ENCODE results near the gene DCTN2.
A peak's percentile ranks its signal among the peaks of the same experiment; 100 is the strongest.

DCTN2 gene

DNA sequence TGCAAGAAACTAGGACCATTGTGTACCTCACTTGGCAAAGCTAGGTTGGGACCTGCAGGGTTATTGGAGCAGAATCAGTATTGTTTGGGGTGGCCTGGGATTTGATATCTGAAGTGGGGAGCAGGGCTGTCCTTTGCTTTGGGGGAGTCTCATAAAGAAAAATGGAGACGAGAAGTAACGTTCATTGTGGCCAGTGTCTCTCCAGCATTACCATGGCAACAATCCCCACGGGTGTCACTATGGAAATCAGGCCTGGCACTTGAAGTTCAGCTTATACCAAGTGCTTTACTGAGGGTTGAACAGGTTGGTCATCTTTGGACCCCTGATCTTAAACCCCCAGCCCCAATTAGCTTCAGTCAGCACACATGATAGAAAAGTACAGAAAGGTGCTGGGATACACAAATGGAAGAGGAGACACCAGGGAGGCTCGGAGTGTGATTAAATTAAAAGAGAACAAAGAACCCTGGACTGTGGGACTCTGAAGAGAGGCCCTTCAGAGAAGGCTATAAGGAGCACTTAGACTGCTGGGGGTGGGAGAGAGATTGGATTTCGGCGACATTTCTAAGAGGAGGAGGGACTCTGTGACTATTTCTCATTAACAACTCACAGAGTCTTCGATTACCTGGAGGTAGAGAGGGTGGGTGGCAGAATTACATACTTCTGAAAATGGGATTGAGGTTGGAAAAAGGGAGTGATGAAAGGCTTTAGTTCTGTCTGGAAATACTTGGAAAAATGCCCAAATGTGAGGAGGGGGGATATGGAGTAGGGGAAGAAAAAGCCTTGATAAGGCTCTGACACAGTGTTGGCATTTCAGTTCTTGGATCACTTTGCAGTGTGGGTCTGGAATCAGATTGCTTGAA is 6.6 kb upstream of the DCTN2 start:
- TF ChIP-seq, protein P1, sequence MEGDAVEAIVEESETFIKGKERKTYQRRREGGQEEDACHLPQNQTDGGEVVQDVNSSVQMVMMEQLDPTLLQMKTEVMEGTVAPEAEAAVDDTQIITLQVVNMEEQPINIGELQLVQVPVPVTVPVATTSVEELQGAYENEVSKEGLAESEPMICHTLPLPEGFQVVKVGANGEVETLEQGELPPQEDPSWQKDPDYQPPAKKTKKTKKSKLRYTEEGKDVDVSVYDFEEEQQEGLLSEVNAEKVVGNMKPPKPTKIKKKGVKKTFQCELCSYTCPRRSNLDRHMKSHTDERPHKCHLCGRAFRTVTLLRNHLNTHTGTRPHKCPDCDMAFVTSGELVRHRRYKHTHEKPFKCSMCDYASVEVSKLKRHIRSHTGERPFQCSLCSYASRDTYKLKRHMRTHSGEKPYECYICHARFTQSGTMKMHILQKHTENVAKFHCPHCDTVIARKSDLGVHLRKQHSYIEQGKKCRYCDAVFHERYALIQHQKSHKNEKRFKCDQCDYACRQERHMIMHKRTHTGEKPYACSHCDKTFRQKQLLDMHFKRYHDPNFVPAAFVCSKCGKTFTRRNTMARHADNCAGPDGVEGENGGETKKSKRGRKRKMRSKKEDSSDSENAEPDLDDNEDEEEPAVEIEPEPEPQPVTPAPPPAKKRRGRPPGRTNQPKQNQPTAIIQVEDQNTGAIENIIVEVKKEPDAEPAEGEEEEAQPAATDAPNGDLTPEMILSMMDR (conservative IDR thresholded peaks at IDR 0.05; ENCODE audit: control insufficient read depth, insufficient read depth, low read depth, low read length), result no peak
- DNase-seq (ENCODE audit: low read depth), result no peak
- H3K4me3 ChIP-seq (ENCODE audit: control insufficient read depth, low read depth, low read length), result no peak overlapping the region

DNA sequence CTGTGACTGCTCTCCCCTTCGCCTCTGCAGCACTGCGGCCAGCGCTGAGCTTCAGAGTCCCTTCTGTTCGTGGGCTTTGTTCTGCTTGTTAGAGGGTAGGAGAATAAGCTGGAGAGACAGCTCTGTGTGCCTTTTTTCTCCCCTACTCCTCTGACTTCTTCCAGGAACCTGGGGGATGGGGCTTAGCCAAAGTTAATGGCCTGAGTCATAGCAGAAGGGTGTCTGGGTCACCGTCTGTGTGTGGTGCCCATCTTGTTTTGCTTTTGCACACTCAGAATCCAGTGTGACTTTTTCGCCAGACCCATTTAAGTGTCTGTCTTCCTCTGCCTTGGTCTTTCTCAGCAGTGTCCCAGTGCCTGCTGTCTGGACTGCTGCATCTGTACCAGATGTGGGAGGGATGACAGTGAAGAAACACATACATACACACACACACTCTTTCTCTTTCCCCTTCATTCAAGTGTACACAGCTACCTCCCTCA is 5.9 kb upstream of the DCTN2 start:
- TF ChIP-seq, protein P1 (conservative IDR thresholded peaks at IDR 0.05; ENCODE audit: control insufficient read depth, insufficient read depth, low read depth, low read length), result no peak
- H3K4me3 ChIP-seq (ENCODE audit: control insufficient read depth, low read depth, low read length), result no peak overlapping the region
- peak; percentile 28 for DNase-seq (ENCODE audit: low read depth)

DNA sequence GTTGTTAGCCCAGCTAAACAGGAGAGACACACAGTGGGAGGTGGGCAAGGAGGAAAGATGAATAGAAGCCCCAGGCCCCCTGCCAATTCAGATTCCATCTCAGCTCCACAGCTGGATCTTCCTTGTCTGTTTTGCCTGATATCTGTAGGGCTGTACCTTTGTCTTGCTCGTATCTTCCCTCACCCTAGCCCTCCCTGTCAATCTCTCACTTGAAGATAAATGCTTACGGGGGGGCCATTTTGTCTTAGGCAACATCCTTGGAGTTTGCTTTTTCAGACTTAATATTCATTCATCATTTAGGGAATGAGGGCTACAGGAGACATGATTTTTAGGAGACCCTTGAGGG is 5.3 kb upstream of the DCTN2 start:
- TF ChIP-seq, protein P1 (conservative IDR thresholded peaks at IDR 0.05; ENCODE audit: control insufficient read depth, insufficient read depth, low read depth, low read length), result no peak
- no peak overlapping the region for H3K4me3 ChIP-seq (ENCODE audit: control insufficient read depth, low read depth, low read length)
- DNase-seq (ENCODE audit: low read depth), result no peak

DNA sequence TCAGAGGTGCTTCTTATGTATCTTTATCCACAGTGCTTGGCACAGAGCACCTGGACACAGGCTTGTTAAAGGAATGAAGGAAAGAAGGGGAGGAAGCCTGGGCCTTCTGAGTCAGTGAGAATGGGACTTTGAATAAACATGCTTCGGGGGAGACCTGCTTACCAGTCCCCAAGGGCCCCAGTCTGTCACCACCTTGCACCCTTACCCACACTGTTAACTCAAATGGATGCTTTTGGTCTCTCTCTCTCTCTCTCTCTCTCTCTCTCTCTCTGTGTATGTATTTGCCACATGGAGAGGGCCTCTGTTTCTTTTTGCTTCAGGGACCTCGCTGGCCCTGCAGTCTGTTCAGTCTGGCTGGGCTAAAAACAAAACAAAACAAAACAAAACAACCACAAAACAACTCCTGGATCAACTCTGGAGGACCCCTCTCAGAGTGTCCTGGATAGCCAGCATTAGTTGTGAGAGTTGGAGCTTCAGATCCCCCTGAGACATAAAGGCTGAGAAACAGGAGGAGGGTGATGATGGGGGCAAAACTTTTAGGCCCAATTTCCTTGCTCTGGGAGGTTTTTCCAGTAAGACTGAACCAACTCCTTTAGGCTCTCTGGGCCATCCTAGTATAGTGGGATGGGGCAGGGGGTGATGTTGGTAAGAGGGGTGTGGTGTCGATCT is 4.8 kb upstream of the DCTN2 start:
- TF ChIP-seq, protein P1 (conservative IDR thresholded peaks at IDR 0.05; ENCODE audit: control insufficient read depth, insufficient read depth, low read depth, low read length), result no peak
- no peak overlapping the region for H3K4me3 ChIP-seq (ENCODE audit: control insufficient read depth, low read depth, low read length)
- DNase-seq (ENCODE audit: low read depth), result no peak

DNA sequence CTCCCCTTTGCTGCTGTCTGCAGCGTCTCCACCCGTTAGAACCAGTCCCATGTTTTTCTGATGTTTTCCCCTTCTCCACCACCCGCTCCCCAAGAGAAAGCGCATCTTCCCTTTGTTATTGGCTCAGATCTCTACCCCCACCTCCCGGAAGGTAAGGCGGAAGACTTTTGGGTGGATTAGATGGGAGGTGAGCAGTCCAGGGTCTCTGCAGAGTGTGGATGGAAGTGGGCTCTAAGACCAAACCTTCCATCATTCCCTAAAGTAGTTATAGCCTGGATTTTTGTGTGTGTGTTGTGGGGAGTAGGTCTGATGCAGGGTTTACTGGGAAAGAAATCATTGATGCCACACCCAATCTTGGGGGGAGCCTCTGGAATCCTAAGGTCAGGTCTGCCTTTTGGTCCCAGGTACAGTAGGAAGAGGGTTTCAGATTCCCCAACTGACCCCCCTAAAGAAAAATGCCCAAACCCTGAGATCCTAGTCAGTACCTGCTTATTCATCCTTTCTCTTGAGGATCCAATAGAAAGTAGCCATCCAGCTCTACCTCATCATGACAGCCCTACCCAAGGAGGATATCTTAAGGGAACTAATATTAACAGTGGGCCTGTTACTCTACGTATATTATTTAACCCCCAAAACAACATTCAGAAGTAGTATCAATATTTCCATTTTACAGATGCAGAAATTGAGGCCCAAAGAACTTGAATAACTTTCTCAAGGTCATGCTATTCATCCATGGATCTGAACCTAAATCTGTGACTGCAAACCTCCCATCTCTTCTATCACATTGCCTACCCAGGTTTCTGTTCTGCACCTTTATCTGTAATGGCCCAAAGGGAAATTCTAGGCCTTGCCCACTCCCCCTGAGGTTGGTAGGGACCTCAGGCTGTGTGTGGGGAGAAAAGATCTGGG is 3.9 kb upstream of the DCTN2 start:
- DNase-seq (ENCODE audit: low read depth), result no peak
- no peak overlapping the region for H3K4me3 ChIP-seq (ENCODE audit: control insufficient read depth, low read depth, low read length)
- TF ChIP-seq, protein P1 (conservative IDR thresholded peaks at IDR 0.05; ENCODE audit: control insufficient read depth, insufficient read depth, low read depth, low read length), result no peak

DNA sequence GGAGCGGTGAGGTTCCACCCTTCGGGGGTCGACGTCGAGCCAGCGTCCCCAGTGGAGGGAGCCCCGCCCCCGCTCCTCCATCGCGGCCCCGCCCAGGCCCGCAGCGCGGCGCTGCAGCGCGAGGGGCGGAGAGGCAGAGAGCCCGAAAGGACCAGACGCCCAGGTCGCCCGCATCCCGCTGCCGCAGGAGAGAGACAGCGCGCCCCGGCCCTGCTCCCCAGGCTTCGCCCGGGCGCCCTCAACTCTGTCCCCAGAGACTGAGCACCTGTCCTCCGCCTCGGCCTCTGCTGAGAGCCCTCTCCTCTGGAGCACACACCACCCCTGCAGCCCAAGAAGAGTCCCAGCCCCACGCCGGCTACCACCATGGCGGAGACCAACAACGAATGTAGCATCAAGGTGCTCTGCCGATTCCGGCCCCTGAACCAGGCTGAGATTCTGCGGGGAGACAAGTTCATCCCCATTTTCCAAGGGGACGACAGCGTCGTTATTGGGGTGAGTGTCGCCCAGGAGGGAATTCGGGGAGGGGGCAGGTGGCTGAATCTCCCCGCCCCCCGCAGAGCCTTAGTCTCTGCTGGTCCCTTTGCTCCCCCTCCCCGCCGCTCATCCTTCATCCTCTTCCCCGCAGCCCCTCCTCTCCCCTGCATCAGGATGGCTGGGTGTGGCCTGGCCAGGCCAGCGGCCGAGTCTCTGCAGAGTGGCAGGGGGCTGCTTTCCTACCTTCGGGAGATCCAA is 3.1 kb upstream of the DCTN2 start, which contains the start of gene KIF5A:
Gene KIF5A, plus strand, starts transcription at position 136 of the 732 bp plus-strand sequence. Its CDS starts 228 bp downstream, at position 364.
- peak within 1 kb of the TSS; percentile 54 for H3K4me3 ChIP-seq (ENCODE audit: control insufficient read depth, low read depth, low read length)
- DNase-seq (ENCODE audit: low read depth), result no peak
- TF ChIP-seq, protein P1 (conservative IDR thresholded peaks at IDR 0.05; ENCODE audit: control insufficient read depth, insufficient read depth, low read depth, low read length), result no peak
